PFSK-1 (cell line): Measurements from ENCODE around the gene KICS2.

Experiments
- POLR2AphosphoS5 ChIP-seq: IDR thresholded peaks from 2 replicates; pipeline ENCODE4 v1.6.1; 2012; ENCODE audit warnings: low read depth, mild to moderate bottlenecking, control low read depth, low read length, moderate library complexity
- REST ChIP-seq, 2 experiments: IDR thresholded peaks; 2 replicates each; pipeline versions ENCODE4 v1.6.1 to v1.8.0; 2011 to 2012; ENCODE audit warnings: low read depth in 2 of 2, low read length in 2 of 2, control low read depth in 1 of 2, inconsistent platforms in 1 of 2, mild to moderate bottlenecking in 1 of 2, moderate library complexity in 1 of 2; ENCODE audit not compliant: insufficient read depth in 1 of 2
- SIN3A ChIP-seq: IDR thresholded peaks from 2 replicates; pipeline ENCODE4 v1.6.1; 2012; ENCODE audit warnings: mild to moderate bottlenecking, low read length, moderate library complexity, borderline replicate concordance; ENCODE audit not compliant: insufficient read depth
- TAF1 ChIP-seq: IDR thresholded peaks from 2 replicates; pipeline ENCODE4 v1.6.1; 2012; ENCODE audit warnings: low read length, control low read depth, borderline replicate concordance; ENCODE audit not compliant: insufficient read depth

GRCh38 chr12:64173456-64173855 lies 48.6 kb downstream of the KICS2 start:
- TF ChIP-seq TAF1 (no peak), POLR2AphosphoS5 (no peak), SIN3A (no peak), REST (IDR thresholded peaks at IDR 0.05; ENCODE audit: insufficient read depth in 1 of 2, low read depth in 2 of 2, low read length in 2 of 2) (no peak)
